HepG2 (cell line): ENCODE data around the gene ZFP90. TPM values are rescaled to one million over a fixed set of nuclear protein-coding genes. Genes with fewer than 3 reads are reported as not detected.

Experiments used
- ATAC-seq: fragments of 200-7000 bp; cut with Tn5 transposase; 3 replicates; pipeline ENCODE4 v1.9.1; 2020; ENCODE audit warnings: mild to moderate bottlenecking, moderate library complexity
- BruUV-seq: library from RNA; stranded (reverse); fragments of 400-500 nt; replicated peaks from 2 replicates; lab custom pipeline; 2021; lab: Mats Ljungman, UMichigan
- CTCF ChIA-PET: fragments of 300-600 bp; formaldehyde crosslinking; extraction: SDS; loops from one replicate; lab custom pipeline; 2021; ENCODE audit warnings: low total read pairs, inconsistent platforms, low intra/inter-chr PET ratio; lab: Yijun Ruan, JAX
- POLR2A ChIA-PET: fragments of 350-600 bp; sonication (Branson Sonifier 250); formaldehyde crosslinking; loops from one replicate; lab custom pipeline; 2020; ENCODE audit warnings: antibody characterized with exemption, inconsistent platforms; lab: Yijun Ruan, JAX
- DNase-seq: peaks from one replicate; pipeline ENCODE4 v3.0.0-alpha.2; 2015; ENCODE audit warnings: low spot score
- FAIRE-seq: peaks from 3 replicates; lab custom pipeline; 2011; peaks lifted over from hg19 to GRCh38; lab: Jason Lieb, UNC
- H2AFZ ChIP-seq: one replicate; pipeline ENCODE4 v1.6.1; 2011; ENCODE audit warnings: low read length, inconsistent platforms
- H3K27ac ChIP-seq: fragments of 300-600 bp; 3 replicates; pipeline ENCODE4 v1.8.0; 2011; ENCODE audit warnings: mixed run types, mild to moderate bottlenecking, mixed read lengths, low read length, inconsistent platforms; ENCODE audit not compliant: insufficient read depth; ENCODE audit errors: extremely low read length
- H3K27me3 ChIP-seq, 2 experiments: fragments of 200-600 bp in 1 of 2; 2 replicates in 1 of 2; 3 replicates in 1 of 2; pipeline versions ENCODE4 v1.6.0 to v1.8.0; 2011; ENCODE audit warnings: low read length in 2 of 2, mild to moderate bottlenecking in 2 of 2, moderate library complexity in 2 of 2, inconsistent platforms in 1 of 2; ENCODE audit not compliant: insufficient read depth in 2 of 2, control insufficient read depth in 1 of 2
- H3K36me3 ChIP-seq, 2 experiments: fragments of 200-600 bp in 1 of 2; replicated peaks in 1 of 2; 2 replicates in 1 of 2; 3 replicates in 1 of 2; pipeline versions ENCODE4 v1.5.1 to v1.8.0; 2011; ENCODE audit warnings: low read length in 2 of 2, inconsistent platforms in 1 of 2; ENCODE audit not compliant: insufficient read depth in 2 of 2, control insufficient read depth in 1 of 2
- H3K4me1 ChIP-seq: 2 replicates; pipeline ENCODE4 v1.5.1; 2012; ENCODE audit warnings: low read length, inconsistent platforms; ENCODE audit not compliant: insufficient read depth
- H3K4me2 ChIP-seq: 2 replicates; pipeline ENCODE4 v1.6.0; 2011; ENCODE audit warnings: low read depth, low read length, inconsistent platforms
- H3K4me3 ChIP-seq, 3 experiments: fragments of 200-600 bp in 1 of 3; sonication (generic), shearing (Covaris generic) in 1 of 3; replicated peaks in 1 of 3; 2 replicates each; pipeline ENCODE4 v1.5.1; 2011 to 2016; ENCODE audit warnings: low read length in 3 of 3, inconsistent platforms in 2 of 3, low read depth in 2 of 3, mild to moderate bottlenecking in 2 of 3, control low read depth in 1 of 3, mixed read lengths in 1 of 3; ENCODE audit not compliant: insufficient read depth in 1 of 3
- H3K79me2 ChIP-seq: one replicate; pipeline ENCODE4 v1.6.1; 2011; ENCODE audit warnings: low read length, inconsistent platforms; ENCODE audit not compliant: insufficient read depth
- H3K9ac ChIP-seq: 2 replicates; pipeline ENCODE4 v1.6.0; 2011; ENCODE audit warnings: mild to moderate bottlenecking, low read depth, low read length, inconsistent platforms; ENCODE audit not compliant: insufficient read depth
- H3K9me3 ChIP-seq: 2 replicates; pipeline ENCODE4 v1.5.1; 2012; ENCODE audit warnings: mild to moderate bottlenecking, low read length
- H4K20me1 ChIP-seq: 2 replicates; pipeline ENCODE4 v1.6.0; 2011; ENCODE audit warnings: inconsistent platforms, mild to moderate bottlenecking, low read length, moderate library complexity; ENCODE audit not compliant: insufficient read depth
- ELF4 ChIP-seq: sonication (generic); formaldehyde crosslinking; IDR thresholded peaks from 2 replicates; pipeline ENCODE4 v1.5.0; 2020; ENCODE audit warnings: missing genetic modification reagents, mild to moderate bottlenecking, moderate library complexity, borderline replicate concordance
- PAWR ChIP-seq: sonication (generic); formaldehyde crosslinking; IDR thresholded peaks from 2 replicates; pipeline ENCODE4 v1.4.0; 2020; ENCODE audit warnings: missing genetic modification reagents, mild to moderate bottlenecking, borderline replicate concordance
- PITX1 ChIP-seq: sonication (generic); formaldehyde crosslinking; IDR thresholded peaks from 2 replicates; pipeline ENCODE4 v1.5.1; 2020; ENCODE audit warnings: mild to moderate bottlenecking, missing genetic modification reagents
- RAD51 ChIP-seq: fragments of 450-650 bp; IDR thresholded peaks from 2 replicates; pipeline ENCODE4 v1.6.1; 2016; ENCODE audit warnings: borderline replicate concordance
- SMC3 ChIP-seq: IDR thresholded peaks from 2 replicates; pipeline ENCODE4 v1.6.1; 2011; ENCODE audit warnings: low read length, improper control_type of control experiment
- ZBTB1 ChIP-seq: sonication (generic); formaldehyde crosslinking; IDR thresholded peaks from 2 replicates; pipeline ENCODE4 v1.4.0; 2020; ENCODE audit warnings: missing genetic modification reagents, borderline replicate concordance
- ZBTB34 ChIP-seq: sonication (generic); formaldehyde crosslinking; IDR thresholded peaks from 2 replicates; pipeline ENCODE4 v1.8.0; 2022; ENCODE audit warnings: mild to moderate bottlenecking, missing genetic modification reagents
- ZNF7 ChIP-seq: IDR thresholded peaks from 2 replicates; pipeline ENCODE4 v1.6.1; 2016; ENCODE audit warnings: missing biosample characterization, missing genetic modification reagents
- WGBS: methylation state at CpG from one replicate; pipeline ENCODE4 v1.1.6; 2017; ENCODE audit warnings: low lambda C conversion rate; 5-methylcytosine and 5-hydroxymethylcytosine counted together
- in situ Hi-C: cut with HindIII; loops from 2 replicates; pipeline ENCODE4 v1.10.0; 2017; ENCODE audit warnings: low pct_unique_long_range_greater_than_20kb; ENCODE audit not compliant: extremely low pct_ligation_motif_present
- intact Hi-C: fragments of 100-400 bp; cut with micrococcal nuclease; formaldehyde crosslinking; loops from one replicate; pipeline ENCODE4 v1.10.0; 2022; ENCODE audit not compliant: unreplicated experiment
- polyA plus RNA-seq, 8 experiments: library from polyadenylated mRNA; depleted of rRNA in 3 of 8; stranded (reverse) in 7 of 8; unstranded in 1 of 8; fragments of >200 nt; fragmentation: Illumina TruSeq in 4 of 8; extraction: Trizol in 4 of 8; gene quantifications; 2 replicates each; pipeline versions ENCODE4 v1.2.1 to v1.2.3, GENCODE V29; 2011 to 2016; ENCODE audit warnings: low read depth in 4 of 8, missing spikeins in 1 of 8, mixed read lengths in 1 of 8; ENCODE audit not compliant: insufficient read depth in 1 of 8
- total RNA-seq, 5 experiments: library from RNA; depleted of rRNA; stranded (reverse); fragments of >200 nt; fragmentation: Illumina TruSeq; extraction: Trizol; gene quantifications; 2 replicates each; pipeline ENCODE4 v1.2.3, GENCODE V29; 2016; ENCODE audit warnings: low read depth in 1 of 5
- TF ChIP-seq, protein P1 (sequence below), 2 experiments: sonication (generic) in 1 of 2; formaldehyde crosslinking in 1 of 2; IDR thresholded peaks; 2 replicates each; pipeline versions ENCODE4 v1.5.1 to v1.6.1; 2011 to 2020; ENCODE audit warnings: borderline replicate concordance in 1 of 2, low read depth in 1 of 2, low read length in 1 of 2, mild to moderate bottlenecking in 1 of 2, missing genetic modification reagents in 1 of 2, moderate library complexity in 1 of 2
- TF ChIP-seq, protein P2 (sequence below): sonication (generic); formaldehyde crosslinking; IDR thresholded peaks from one replicate; pipeline ENCODE4 v1.5.1; 2020; ENCODE audit warnings: mild to moderate bottlenecking, missing genetic modification reagents; ENCODE audit errors: not compliant biosample characterization

Gene ZFP90
- total and polyA plus RNA-seq, 2 of the 13 experiments (the other 11 are each of a cell fraction or from before 2014, with no cell fraction given), result 17.6 to 18.9 TPM

- WGBS, result 33% methylated on average over 8 of the region's 8 CpGs
- CTCF ChIA-PET, result interaction anchor here (2.6 kb wide), 1 partner anchor 8 kb away, joined by 9 read pairs; no protein-coding TSS in a partner anchor
Measured at GRCh38 chr16:68512183-68512582, 26.9 kb upstream of the ZFP90 start.

More at GRCh38 chr16:68512183-68512582, 26.9 kb upstream of the ZFP90 start:
- Histone ChIP-seq H3K79me2 (no peaks in the 10 kb centered on the region), H3K4me1 (peaks cover 19% of the 10 kb centered on the region), H3K36me3 (no peaks in the 10 kb centered on the region), H3K27me3 (peaks cover 3 to 22% of the 10 kb centered on the region in 2 experiments; a peak in 4 of 5 replicates), H3K27ac (no peak overlapping the region), H4K20me1 (no peaks in the 10 kb centered on the region), H3K9ac (no peak overlapping the region), H3K4me2 (no peak overlapping the region), H3K4me3 (no peak overlapping the region), H2AFZ (no peak overlapping the region), H3K9me3 (no peaks in the 10 kb centered on the region)
- BruUV-seq, result no TSS peak
- POLR2A ChIA-PET, result no interaction called here
- no peak for TF ChIP-seq ZNF7 (CRISPR knock-in tag)
- TF ChIP-seq PITX1 (CRISPR knock-in tag), result no peak
- no peak for TF ChIP-seq ZBTB34 (CRISPR knock-in tag)
- no peak for TF ChIP-seq ZBTB1 (CRISPR knock-in tag)
- TF ChIP-seq RAD51, result peak; percentile 35; the same call in 1 of the 2 replicates
- TF ChIP-seq, protein P1, sequence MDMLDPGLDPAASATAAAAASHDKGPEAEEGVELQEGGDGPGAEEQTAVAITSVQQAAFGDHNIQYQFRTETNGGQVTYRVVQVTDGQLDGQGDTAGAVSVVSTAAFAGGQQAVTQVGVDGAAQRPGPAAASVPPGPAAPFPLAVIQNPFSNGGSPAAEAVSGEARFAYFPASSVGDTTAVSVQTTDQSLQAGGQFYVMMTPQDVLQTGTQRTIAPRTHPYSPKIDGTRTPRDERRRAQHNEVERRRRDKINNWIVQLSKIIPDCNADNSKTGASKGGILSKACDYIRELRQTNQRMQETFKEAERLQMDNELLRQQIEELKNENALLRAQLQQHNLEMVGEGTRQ (IDR thresholded peaks at IDR 0.05; ENCODE audit: low read depth, low read length), result peak; percentile 27; the same call in 1 of the 2 replicates
- TF ChIP-seq, protein P1 (CRISPR knock-in tag; IDR thresholded peaks at IDR 0.05; ENCODE audit: borderline replicate concordance), result no peak
- no peak for TF ChIP-seq PAWR
- TF ChIP-seq SMC3, result no peak
- TF ChIP-seq ELF4 (CRISPR knock-in tag), result no peak
- TF ChIP-seq, protein P2, sequence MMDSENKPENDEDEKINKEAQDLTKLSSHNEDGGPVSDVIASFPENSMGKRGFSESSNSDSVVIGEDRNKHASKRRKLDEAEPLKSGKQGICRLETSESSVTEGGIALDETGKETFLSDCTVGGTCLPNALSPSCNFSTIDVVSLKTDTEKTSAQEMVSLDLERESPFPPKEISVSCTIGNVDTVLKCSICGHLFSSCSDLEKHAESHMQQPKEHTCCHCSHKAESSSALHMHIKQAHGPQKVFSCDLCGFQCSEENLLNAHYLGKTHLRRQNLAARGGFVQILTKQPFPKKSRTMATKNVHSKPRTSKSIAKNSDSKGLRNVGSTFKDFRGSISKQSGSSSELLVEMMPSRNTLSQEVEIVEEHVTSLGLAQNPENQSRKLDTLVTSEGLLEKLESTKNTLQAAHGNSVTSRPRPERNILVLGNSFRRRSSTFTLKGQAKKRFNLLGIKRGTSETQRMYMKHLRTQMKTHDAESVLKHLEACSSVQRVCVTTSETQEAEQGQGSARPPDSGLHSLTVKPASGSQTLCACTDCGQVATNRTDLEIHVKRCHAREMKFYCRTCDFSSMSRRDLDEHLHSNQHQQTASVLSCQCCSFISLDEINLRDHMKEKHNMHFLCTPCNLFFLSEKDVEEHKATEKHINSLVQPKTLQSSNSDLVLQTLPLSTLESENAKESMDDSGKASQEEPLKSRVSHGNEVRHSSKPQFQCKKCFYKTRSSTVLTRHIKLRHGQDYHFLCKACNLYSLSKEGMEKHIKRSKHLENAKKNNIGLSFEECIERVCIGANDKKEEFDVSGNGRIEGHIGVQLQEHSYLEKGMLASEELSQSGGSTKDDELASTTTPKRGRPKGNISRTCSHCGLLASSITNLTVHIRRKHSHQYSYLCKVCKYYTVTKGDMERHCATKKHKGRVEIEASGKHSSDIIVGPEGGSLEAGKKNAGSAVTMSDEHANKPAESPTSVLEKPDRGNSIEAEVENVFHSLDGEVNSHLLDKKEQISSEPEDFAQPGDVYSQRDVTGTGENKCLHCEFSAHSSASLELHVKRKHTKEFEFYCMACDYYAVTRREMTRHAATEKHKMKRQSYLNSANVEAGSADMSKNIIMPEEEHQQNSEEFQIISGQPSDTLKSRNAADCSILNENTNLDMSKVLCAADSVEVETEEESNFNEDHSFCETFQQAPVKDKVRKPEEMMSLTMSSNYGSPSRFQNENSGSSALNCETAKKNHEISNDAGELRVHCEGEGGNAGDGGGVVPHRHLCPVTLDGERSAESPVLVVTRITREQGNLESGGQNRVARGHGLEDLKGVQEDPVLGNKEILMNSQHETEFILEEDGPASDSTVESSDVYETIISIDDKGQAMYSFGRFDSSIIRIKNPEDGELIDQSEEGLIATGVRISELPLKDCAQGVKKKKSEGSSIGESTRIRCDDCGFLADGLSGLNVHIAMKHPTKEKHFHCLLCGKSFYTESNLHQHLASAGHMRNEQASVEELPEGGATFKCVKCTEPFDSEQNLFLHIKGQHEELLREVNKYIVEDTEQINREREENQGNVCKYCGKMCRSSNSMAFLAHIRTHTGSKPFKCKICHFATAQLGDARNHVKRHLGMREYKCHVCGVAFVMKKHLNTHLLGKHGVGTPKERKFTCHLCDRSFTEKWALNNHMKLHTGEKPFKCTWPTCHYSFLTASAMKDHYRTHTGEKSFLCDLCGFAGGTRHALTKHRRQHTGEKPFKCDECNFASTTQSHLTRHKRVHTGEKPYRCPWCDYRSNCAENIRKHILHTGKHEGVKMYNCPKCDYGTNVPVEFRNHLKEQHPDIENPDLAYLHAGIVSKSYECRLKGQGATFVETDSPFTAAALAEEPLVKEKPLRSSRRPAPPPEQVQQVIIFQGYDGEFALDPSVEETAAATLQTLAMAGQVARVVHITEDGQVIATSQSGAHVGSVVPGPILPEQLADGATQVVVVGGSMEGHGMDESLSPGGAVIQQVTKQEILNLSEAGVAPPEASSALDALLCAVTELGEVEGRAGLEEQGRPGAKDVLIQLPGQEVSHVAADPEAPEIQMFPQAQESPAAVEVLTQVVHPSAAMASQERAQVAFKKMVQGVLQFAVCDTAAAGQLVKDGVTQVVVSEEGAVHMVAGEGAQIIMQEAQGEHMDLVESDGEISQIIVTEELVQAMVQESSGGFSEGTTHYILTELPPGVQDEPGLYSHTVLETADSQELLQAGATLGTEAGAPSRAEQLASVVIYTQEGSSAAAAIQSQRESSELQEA (CRISPR knock-in tag), result no peak
- in situ Hi-C loops (loop anchor here (5.0 kb wide), 2 partner anchors 65 to 115 kb away; partner anchors contain the start of gene SMPD3), intact Hi-C loops (no loop called here)
- ATAC-seq, result no peak
- FAIRE-seq, result no peak
- DNase-seq, result no peak
